Activated CD4-positive, CD25-positive, alpha-beta regulatory T cell treated with anti-CD3 and anti-CD28 coated beads, Interleukin-2, amount 50 U/mL, for 16 hours (primary cell): Measurements from ENCODE around the gene RALGPS1.
"Not testable (repeated sequence)": the region's sequence is repeated elsewhere in the genome, so short reads cannot be mapped to it uniquely, and the experiment has no call there.

Source experiments
- DNase-seq: peaks from one replicate; pipeline ENCODE4 v3.0.0-alpha.2; 2020; ENCODE audit warnings: low read depth, low spot score

The RALGPS1 gene

DNA sequence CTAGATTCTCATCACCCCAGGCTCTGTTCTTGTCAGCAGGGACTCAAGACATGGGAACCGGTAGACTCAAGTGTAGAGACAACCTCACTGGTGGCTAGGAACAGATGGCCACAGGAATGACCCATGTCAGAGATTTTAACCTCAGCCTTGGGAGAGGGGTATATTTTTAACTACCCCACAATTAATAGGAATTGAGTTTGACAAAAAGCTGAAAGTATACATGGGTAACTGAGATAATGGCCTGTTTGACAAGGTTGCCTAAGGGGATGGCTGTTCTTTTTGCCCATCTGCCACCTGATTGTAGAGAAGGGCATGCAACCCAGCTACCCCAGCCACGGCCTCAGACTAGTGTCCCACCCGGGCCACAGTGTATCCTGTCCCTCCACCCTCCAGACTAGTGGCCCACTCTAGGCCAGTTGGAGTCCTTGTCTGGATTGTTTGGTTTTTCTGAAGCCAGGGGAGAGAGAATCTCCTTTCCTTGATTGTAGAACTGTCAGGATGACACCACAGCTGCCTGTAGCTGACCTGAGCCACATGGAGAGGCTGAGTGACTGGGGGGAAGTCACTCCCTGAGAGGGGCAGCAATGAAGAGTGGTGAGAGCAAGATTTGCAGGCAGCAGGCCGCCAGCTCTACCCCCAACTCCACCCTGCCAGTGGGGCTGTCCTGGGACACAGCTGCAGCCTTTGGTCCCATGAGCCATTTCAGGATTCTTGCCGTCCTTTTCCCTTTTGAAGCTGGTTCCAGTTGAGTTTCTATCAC lies 222.5 kb downstream of the RALGPS1 start:
- no peak for DNase-seq

DNA sequence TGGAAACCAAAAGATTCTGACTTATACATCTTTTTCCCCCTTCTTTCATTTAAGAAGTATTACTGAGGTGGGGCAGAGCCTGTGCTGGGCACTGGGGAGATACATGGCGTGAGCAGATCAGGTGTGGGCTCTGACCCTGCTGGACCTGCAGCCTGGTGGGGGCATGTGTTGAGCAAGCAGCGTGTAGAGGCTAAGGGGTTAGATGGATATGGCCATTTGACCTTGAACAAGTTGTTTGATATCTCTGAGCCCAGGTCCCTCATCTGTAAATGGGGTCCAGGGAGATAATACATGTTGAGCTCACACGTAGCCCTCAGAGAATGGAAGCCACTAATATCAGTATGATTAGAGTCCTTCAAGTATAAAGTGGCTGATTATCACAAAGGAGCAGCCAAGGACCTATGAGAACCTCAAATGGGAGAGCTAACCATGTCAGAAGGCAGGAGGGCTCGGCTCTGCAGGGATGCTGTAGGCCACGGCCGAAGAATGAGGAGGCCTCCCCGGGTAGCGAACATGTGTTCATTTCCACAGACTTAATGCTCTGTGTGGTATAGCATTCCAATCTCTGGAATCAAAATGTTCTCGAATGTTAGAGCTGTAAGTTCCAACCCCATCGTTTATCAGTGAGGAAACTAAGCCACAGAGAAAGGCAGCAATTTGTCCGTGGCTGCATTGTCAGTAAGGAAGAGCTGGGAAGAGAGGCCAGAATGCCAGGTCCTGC lies 223.2 kb downstream of the RALGPS1 start:
- DNase-seq: no peak

DNA sequence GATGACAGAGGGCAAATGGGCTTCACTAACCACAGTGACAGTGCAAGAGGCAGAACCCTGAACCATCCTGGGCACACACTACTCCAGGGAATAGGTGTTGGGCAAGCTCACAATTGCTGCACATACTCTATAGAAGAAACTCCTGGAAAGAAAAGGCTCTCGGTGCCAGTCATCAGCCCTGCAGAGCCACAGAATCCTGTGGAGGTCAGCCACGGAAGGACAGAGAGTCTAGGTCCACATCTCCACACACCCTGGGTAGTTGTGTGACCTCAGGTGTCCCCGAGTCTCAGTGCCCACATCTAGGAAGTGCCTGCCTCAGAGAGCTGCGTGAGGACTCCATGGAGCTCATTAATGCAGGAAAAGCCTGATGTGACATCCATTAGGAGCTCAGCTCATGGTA lies 223.9 kb downstream of the RALGPS1 start:
- no peak for DNase-seq

DNA sequence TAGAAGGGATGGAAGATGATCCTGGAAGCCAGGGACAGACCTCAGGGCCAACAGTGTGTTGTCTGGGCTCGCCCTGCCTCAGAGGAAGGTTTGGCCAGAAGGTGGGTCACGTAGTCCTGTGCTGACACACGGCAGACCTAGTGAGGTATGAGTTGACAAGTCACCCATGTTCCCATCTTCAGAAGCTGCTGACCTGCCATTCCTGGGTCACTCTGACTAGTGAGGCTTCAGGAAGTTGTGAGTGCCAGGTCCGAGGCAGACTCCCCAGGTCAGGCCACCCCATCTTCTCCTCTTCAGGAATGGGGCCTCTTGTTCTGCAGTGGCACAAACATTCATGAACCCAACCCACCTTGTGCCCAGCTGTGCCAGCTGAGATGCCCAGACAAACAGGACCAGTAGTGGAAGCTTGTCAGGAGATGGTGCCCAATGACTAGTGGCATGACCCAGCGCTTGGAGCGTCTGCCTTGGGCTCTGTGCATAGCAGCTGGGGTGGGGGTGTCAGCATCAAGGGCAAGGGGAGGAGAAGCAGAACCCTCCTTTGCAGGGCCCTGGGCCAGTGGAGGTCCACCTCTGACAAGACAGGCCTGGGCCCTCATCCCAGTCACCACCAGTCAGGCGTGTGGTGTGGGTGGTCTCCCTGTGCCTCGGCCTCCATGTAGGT lies 224.6 kb downstream of the RALGPS1 start:
- DNase-seq: no peak

DNA sequence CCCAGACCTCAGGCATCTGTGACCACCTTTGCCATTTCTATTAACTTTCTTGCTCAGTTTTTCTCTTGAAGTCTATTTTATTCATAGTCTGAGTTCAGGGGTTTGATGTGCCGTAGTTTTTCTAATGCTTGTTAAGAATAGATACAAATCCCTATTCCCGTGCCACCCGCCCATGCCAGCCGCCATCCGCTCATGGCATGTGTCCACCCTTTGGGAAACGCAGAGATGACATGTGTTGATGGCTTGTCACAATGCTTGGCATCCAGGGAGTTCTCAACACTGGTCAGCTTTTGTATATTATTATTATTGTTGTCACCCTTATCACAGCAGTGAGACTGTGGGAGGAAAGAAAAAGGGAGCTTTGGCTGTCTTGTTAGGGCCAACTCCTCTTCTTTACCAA lies 225.2 kb downstream of the RALGPS1 start:
- DNase-seq: no peak

DNA sequence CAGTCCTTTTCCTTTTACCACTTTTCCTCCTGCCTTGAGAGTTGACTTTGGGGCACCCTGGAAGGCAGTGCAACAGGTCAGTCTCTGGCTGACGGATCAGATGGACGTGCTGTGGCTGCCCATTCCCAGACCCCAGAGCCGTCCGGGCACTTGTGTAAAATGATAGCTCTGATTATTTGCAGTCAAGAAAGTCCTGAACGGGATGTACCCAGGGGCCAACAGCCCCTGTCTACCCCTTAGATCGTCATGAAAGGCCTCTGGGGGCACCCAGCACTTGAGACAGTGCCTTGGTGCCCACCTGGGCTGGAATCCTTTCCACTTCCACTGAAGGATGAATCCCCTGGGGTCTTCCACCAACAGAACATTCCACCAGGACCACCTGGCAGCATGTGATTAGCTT lies 225.6 kb downstream of the RALGPS1 start:
- DNase-seq: no peak

GRCh38 chr9:127140842-127141675 lies 226.5 kb downstream of the RALGPS1 start:
- DNase-seq: no peak

GRCh38 chr9:127142291-127142690 lies 227.7 kb downstream of the RALGPS1 start:
- no peak for DNase-seq

DNA sequence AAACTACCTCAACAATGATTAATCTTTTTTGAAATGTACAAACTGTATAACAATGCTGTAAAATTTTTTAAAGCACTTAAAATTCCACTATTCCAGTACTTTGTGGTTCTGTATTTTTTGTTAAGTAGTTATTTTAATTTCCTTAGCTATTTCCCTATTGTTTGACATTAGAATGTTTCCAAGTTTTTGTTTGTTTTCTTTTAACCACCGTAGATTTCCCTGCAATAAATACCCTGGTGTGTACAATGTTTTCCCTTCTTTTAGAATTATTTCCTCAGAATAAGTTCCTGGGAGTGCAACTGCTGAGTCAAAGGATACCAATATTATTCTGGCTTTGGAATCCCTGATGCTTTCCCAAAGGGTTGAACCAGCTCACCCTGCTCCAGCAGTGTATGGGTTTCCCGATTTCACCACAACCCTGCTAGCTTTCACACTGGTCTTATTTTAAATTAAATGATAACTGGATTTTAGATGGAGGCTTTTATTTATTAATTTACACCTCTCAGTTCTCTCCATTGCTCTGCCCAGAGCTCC lies 228.4 kb downstream of the RALGPS1 start:
- no peak for DNase-seq

DNA sequence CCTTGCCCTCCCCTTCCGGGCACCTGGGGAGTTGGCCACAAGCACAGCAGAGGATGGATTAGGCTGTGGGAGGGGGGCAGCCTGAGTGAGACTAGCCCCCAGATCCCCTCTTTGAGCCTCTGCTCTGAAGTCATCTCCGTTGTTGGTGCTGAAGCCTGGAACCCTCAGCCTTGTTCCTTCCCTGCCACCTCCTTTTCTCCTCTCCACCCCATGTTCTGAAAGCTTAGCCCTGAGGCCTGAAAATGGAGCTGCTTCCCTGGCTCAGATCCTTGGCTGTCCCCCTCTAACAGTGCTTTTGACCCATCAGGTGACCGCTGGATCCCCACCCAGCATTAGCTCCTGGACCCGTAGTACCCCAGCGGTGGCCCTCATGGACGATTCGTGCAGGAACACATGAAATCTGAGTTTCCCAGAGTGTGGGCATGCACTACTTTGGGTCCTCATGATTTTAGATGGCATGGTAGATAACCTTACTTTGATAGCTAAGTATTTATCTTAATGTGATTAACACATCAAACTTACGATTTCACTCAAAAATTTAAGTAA lies 229.4 kb downstream of the RALGPS1 start:
- no peak for DNase-seq

DNA sequence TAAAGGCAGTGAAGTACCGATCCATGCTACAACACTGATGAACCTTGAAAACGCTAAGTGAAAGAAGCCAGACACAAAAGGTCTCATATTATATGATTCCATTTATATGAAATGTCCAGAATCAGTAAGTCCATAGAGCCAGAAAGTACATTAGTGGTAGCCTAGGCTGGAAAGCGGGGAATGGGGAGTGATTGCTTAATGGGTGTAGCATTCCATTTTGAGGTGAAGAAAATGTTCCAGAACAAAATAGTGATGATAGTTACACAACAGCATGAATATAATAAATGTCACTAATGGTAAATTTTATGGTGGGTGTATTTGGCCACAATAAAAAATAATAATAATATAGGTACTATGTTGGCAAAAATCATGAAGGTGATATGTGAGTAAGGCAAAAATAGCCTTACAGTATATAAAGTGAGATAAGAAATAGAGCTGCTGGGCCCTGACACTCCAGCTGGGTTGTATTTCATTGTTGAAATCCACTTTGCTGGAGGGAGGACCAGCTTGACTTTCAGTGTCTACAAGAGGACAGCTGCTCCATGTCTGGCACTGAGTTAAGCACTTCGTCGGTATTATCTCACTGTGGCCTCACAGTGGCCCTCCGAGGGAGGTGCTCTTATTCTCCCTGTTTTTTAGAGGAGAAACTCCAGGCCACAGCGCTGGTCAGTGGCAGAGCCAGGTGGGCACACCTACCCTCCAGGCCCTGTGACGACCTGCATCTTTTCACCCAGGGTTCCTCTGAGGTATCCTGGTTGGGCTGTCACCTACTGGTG lies 230.3 kb downstream of the RALGPS1 start:
- no peak for DNase-seq

DNA sequence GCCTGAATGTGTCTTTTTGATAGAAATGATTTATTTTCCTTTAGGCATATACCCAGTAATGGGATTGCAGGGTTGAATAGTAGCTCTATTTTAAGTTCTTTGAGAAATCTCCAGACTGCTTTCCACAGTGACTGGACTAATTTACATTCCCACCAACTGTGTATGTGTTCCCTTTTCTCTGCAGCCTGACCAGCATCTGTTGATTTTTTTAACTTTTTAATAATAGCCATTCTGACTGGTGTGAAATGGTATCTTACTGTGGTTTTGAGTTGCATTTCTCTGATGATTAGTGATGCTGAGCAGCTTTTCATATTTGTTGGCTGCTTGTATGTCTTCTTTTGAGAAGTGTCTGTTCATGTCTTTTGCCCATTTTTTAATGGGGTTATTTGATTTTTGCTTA lies 232.3 kb downstream of the RALGPS1 start:
- not testable (repeated sequence) for DNase-seq

DNA sequence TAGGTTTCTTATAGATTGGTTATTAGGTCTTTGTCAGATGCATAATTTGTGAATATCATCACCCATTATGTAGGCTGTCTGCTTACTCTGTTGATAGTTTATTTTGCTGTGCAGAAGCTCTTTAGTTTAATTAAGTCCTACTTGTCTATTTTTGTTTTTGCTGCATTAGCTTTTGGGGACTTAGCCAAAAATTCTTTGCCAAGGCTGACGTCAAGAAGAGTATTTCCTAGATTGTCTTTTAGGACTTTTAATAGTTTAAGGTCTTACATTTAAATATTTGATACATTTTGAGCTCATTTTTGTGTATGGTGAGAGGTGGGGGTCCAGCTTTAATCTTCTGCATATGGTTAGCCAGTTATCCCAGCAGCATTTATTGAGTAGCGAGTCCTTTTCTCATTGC lies 232.7 kb downstream of the RALGPS1 start:
- no peak for DNase-seq

GRCh38 chr9:127148014-127148413 lies 233.4 kb downstream of the RALGPS1 start:
- DNase-seq: no peak

DNA sequence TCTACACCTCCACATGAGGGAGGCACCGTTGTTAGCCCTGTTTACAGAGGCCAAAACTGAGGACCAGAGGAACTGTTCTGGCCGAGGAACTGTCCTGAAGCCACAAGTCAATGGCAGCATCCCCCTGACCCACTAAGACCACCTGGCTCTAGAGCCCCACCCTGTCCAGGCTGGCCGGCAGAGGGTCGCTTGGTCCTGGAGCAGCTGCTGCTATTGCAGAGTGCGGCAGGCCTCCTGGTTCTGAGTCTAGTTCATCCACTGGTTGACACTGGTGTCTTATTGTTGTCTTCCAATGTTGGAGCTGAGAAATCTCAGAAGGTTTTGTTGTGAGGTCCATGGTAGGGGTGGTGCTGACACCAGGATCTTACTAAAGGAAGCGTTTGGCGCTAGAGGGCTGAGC lies 234.4 kb downstream of the RALGPS1 start:
- DNase-seq: no peak

- DNase-seq: no peak
Observed at GRCh38 chr9:127149463-127150390, 235.1 kb downstream of the RALGPS1 start.

- DNase-seq: no peak
Observed at GRCh38 chr9:127153501-127153900, 238.9 kb downstream of the RALGPS1 start.

GRCh38 chr9:127154003-127154389 lies 239.4 kb downstream of the RALGPS1 start:
- no peak for DNase-seq

GRCh38 chr9:127154390-127155191 lies 240.0 kb downstream of the RALGPS1 start:
- no peak for DNase-seq
